DND-41 (cell line): ENCODE data around the gene CAND2.

Source experiments
- EZH2 ChIP-seq: IDR thresholded peaks from 3 replicates; pipeline ENCODE4 v1.6.1; 2012; ENCODE audit warnings: borderline replicate concordance, low read depth, mild to moderate bottlenecking, moderate library complexity, low read length, inconsistent platforms; ENCODE audit not compliant: severe bottlenecking
- TF ChIP-seq, protein P1 (sequence below): IDR thresholded peaks from 2 replicates; pipeline ENCODE4 v1.5.1; 2012; ENCODE audit warnings: borderline replicate concordance, low read length, moderate library complexity, mild to moderate bottlenecking; ENCODE audit not compliant: poor library complexity, severe bottlenecking; ENCODE audit errors: extremely low read depth

DNA sequence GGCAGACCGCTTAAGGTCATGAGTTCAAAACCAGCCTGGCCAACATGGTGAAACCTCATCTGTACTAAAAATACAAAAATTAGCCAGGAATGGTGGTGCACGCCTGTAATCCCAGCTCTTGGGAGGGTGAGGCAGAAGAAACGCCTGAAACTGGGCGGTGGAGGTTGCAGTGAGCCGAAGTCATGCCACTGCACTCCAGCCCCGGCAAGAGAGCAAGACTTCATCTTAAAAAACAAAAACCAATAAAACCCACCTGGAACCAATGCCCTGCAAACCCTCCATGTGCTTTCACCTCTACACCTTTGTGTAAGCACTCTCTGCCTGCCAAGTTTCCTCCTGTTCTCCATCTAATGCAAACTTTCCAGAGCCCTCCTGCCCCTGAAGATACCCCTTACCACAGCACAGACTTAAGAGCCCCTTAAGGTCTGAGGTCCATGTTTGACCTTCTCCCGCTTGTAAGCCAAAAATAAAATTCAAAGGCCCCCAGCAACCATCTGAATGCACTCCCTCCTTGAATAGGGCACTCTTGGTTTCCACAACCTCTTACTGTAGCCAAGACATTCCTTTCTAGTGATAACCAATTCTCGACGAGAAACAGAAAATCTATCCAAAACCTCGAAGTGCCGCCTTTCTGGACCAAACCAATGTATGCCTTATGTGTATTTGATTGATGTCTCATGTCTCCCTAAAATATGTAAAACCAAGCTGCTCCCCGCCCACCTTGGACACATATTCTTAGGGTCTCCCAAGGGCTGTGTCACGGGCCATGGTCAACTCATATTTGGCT, 41.9 kb downstream of the CAND2 start:
- TF ChIP-seq, protein P1, sequence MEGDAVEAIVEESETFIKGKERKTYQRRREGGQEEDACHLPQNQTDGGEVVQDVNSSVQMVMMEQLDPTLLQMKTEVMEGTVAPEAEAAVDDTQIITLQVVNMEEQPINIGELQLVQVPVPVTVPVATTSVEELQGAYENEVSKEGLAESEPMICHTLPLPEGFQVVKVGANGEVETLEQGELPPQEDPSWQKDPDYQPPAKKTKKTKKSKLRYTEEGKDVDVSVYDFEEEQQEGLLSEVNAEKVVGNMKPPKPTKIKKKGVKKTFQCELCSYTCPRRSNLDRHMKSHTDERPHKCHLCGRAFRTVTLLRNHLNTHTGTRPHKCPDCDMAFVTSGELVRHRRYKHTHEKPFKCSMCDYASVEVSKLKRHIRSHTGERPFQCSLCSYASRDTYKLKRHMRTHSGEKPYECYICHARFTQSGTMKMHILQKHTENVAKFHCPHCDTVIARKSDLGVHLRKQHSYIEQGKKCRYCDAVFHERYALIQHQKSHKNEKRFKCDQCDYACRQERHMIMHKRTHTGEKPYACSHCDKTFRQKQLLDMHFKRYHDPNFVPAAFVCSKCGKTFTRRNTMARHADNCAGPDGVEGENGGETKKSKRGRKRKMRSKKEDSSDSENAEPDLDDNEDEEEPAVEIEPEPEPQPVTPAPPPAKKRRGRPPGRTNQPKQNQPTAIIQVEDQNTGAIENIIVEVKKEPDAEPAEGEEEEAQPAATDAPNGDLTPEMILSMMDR, result no peak
- TF ChIP-seq EZH2, result no peak
